Measurements from ENCODE around the gene GRAP. TPM values are rescaled to one million over a fixed set of nuclear protein-coding genes. Genes with fewer than 3 reads are reported as not detected.

Gene GRAP
- total RNA-seq, 1 experiment from 2014 or later, result 0.55 TPM

- Histone ChIP-seq H4K8ac (replicated peaks; ENCODE audit: insufficient read length, low read depth, low read length) (no peak overlapping the region), H4K5ac (ENCODE audit: insufficient read length, low read depth, low read length) (no peak overlapping the region), H3K27me3 (ENCODE audit: insufficient read depth, low read length) (no peaks in the 10 kb centered on the region), H3K18ac (ENCODE audit: insufficient read length, low read depth, low read length) (no peak overlapping the region), H3K9me3 (ENCODE audit: control insufficient read depth, low read depth, low read length) (no peaks in the 10 kb centered on the region), H3K14ac (ENCODE audit: insufficient read depth, low read length) (no peak overlapping the region), H3K23ac (ENCODE audit: insufficient read length, low read depth, low read length) (no peak overlapping the region), H3K79me1 (ENCODE audit: insufficient read depth, low read depth, low read length, poor library complexity, severe bottlenecking) (no peaks in the 10 kb centered on the region), H3K56ac (ENCODE audit: insufficient read length, low read depth, low read length) (no peak overlapping the region), H2AK5ac (ENCODE audit: insufficient read length, low read length) (no peak overlapping the region), H2BK120ac (ENCODE audit: low read depth, low read length, poor library complexity, severe bottlenecking) (no peak overlapping the region), H3K4me1 (ENCODE audit: insufficient read depth, low read length) (no peaks in the 10 kb centered on the region), H2BK12ac (ENCODE audit: insufficient read length, low read depth, low read length) (no peak overlapping the region), H2BK5ac (ENCODE audit: insufficient read length, low read length) (no peak overlapping the region), H3T11ph (ENCODE audit: low read length) (no peak overlapping the region), H2BK15ac (ENCODE audit: low read depth, low read length) (no peak overlapping the region), H3K4ac (ENCODE audit: low read depth, low read length) (no peak overlapping the region), H3K23me2 (ENCODE audit: insufficient read length, low read depth, low read length, poor library complexity, severe bottlenecking) (no peaks in the 10 kb centered on the region), H3K79me2 (ENCODE audit: insufficient read depth, low read length) (no peaks in the 10 kb centered on the region), H3K4me2 (ENCODE audit: insufficient read depth, insufficient read length, low read length) (no peak overlapping the region), H3K9ac (ENCODE audit: extremely low read depth, insufficient read length, low read length) (no peak overlapping the region), H4K20me1 (ENCODE audit: control insufficient read depth, insufficient read depth, insufficient read length) (no peaks in the 10 kb centered on the region), H2BK20ac (ENCODE audit: low read depth, low read length, poor library complexity, severe bottlenecking) (no peak overlapping the region), H3K27ac (ENCODE audit: insufficient read length, low read depth, low read length) (no peak overlapping the region), H2AFZ (ENCODE audit: low read length) (no peak overlapping the region), H4K91ac (ENCODE audit: insufficient read length, low read depth, low read length) (no peak overlapping the region)
- WGBS (ENCODE audit: extremely low coverage, insufficient read length, low lambda C conversion rate), result no CpG with 5 or more reads among the region's 7 CpGs
- no peak for DNase-seq
- H3K36me3 Mint-ChIP-seq (ENCODE audit: insufficient read depth in 1 of 3, low read depth in 3 of 3), result peaks cover 5 to 47% (median 37%) of the 10 kb centered on the region in 3 experiments; a peak in 6 of 7 replicates
- TF ChIP-seq, protein P1, sequence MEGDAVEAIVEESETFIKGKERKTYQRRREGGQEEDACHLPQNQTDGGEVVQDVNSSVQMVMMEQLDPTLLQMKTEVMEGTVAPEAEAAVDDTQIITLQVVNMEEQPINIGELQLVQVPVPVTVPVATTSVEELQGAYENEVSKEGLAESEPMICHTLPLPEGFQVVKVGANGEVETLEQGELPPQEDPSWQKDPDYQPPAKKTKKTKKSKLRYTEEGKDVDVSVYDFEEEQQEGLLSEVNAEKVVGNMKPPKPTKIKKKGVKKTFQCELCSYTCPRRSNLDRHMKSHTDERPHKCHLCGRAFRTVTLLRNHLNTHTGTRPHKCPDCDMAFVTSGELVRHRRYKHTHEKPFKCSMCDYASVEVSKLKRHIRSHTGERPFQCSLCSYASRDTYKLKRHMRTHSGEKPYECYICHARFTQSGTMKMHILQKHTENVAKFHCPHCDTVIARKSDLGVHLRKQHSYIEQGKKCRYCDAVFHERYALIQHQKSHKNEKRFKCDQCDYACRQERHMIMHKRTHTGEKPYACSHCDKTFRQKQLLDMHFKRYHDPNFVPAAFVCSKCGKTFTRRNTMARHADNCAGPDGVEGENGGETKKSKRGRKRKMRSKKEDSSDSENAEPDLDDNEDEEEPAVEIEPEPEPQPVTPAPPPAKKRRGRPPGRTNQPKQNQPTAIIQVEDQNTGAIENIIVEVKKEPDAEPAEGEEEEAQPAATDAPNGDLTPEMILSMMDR (conservative IDR thresholded peaks at IDR 0.05), result no peak
- H3K4me3 Mint-ChIP-seq, result no peak overlapping the region
- H3K4me1 Mint-ChIP-seq, result peaks cover 22 to 33% of the 10 kb centered on the region in 2 experiments
- H3K9me3 Mint-ChIP-seq, result no peaks in the 10 kb centered on the region
- no peaks in the 10 kb centered on the region for H3K27me3 Mint-ChIP-seq (ENCODE audit: low read depth)
- no peak overlapping the region; a peak in 1 of 7 replicates for H3K27ac Mint-ChIP-seq
These were observed 75.0 kb downstream of the GRAP start for GRCh38 chr17:18971801-18972200.

Other genes starting within 250 kb of the GRAP start
- gene PRPSAP2, start 188.8 kb downstream of the GRAP start, total RNA-seq (2021), result 58.0 and 59.7 TPM in 2 replicates
- not detected in 2 replicates for gene SLC5A10, start 94.8 kb downstream of the GRAP start, total RNA-seq (2021)
- 38.7 and 40.5 TPM in 2 replicates for gene FAM83G, start 42.2 kb downstream of the GRAP start, total RNA-seq (2021)
- 0.55 TPM in 1 of 2 replicates, not detected in the other for gene GRAPL, start 80.6 kb upstream of the GRAP start, total RNA-seq (2021)
- 53.2 and 57.8 TPM in 2 replicates for gene EPN2, start 190.4 kb upstream of the GRAP start, total RNA-seq (2021)

Measured in H9 (cell line).